ENCODE results near the gene ETNPPL.

Gene ETNPPL

DNA sequence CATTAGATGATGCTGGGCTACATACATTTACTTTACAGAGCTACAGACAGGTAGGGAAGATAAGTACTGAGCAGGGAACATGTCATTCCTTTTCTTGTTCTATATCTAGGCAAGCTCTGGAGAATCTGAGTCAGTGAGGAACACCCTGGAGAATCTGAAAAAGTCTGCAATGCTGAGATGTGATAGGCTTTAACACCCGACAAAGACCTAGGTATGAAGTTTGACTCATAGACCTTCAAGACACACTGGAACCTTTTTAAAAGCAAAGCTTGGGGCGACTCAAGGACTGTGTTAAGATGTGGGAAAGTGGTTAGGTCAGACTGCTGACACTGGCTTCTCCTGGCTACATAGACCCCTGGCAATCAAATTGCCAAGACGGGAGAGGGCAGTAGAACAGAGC, 69.6 kb downstream of the ETNPPL start:
- POLR2A ChIA-PET = no interaction called here
- CTCF ChIA-PET = interaction anchor here (2.2 kb wide), 1 partner anchor 9 kb away, joined by 9 read pairs; no protein-coding TSS in a partner anchor
- DNase-seq (ENCODE audit: low read depth, low spot score) = no peak

More for the DNA sequence above, 69.6 kb downstream of the ETNPPL start:
- H3K4me3 ChIP-seq (ENCODE audit: low read depth, low read length) = no peak overlapping the region
- TF ChIP-seq, protein P1, sequence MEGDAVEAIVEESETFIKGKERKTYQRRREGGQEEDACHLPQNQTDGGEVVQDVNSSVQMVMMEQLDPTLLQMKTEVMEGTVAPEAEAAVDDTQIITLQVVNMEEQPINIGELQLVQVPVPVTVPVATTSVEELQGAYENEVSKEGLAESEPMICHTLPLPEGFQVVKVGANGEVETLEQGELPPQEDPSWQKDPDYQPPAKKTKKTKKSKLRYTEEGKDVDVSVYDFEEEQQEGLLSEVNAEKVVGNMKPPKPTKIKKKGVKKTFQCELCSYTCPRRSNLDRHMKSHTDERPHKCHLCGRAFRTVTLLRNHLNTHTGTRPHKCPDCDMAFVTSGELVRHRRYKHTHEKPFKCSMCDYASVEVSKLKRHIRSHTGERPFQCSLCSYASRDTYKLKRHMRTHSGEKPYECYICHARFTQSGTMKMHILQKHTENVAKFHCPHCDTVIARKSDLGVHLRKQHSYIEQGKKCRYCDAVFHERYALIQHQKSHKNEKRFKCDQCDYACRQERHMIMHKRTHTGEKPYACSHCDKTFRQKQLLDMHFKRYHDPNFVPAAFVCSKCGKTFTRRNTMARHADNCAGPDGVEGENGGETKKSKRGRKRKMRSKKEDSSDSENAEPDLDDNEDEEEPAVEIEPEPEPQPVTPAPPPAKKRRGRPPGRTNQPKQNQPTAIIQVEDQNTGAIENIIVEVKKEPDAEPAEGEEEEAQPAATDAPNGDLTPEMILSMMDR (IDR thresholded peaks at IDR 0.05; ENCODE audit: insufficient read depth, low read length, missing control alignments) = no peak
